ENCODE data around the gene HABP4. TPM values are rescaled to one million over a fixed set of nuclear protein-coding genes. Genes with fewer than 3 reads are reported as not detected.

The HABP4 gene
- total and polyA plus RNA-seq, 4 donors: 4.7 to 10.2 (median 8.2) TPM

- H3K27me3 ChIP-seq (ENCODE audit: control insufficient read depth in 3 of 3, insufficient read depth in 3 of 3, low read length in 2 of 3): peaks cover 0 to 6% (median 0%) of the 10 kb centered on the region in 3 donors
- no peaks in the 10 kb centered on the region for H3K9me3 ChIP-seq (ENCODE audit: control insufficient read depth in 4 of 4, insufficient read depth in 3 of 4, low read length in 3 of 4)
- no peak overlapping the region for H3K27ac ChIP-seq (ENCODE audit: low read depth in 1 of 2, low read length in 1 of 2)
- no peak for ATAC-seq (ENCODE audit: insufficient read depth, low FRiP score)
- DNase-seq: no peak
- 91 to 96% methylated on average over 8 of the region's 8 CpGs for WGBS, 2 donors
- no peak overlapping the region for H3K4me3 ChIP-seq
- TF ChIP-seq, protein P1, sequence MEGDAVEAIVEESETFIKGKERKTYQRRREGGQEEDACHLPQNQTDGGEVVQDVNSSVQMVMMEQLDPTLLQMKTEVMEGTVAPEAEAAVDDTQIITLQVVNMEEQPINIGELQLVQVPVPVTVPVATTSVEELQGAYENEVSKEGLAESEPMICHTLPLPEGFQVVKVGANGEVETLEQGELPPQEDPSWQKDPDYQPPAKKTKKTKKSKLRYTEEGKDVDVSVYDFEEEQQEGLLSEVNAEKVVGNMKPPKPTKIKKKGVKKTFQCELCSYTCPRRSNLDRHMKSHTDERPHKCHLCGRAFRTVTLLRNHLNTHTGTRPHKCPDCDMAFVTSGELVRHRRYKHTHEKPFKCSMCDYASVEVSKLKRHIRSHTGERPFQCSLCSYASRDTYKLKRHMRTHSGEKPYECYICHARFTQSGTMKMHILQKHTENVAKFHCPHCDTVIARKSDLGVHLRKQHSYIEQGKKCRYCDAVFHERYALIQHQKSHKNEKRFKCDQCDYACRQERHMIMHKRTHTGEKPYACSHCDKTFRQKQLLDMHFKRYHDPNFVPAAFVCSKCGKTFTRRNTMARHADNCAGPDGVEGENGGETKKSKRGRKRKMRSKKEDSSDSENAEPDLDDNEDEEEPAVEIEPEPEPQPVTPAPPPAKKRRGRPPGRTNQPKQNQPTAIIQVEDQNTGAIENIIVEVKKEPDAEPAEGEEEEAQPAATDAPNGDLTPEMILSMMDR (IDR thresholded peaks at IDR 0.05; ENCODE audit: control extremely low read depth, extremely low read depth): no peak
- no peak overlapping the region for H3K9ac ChIP-seq (ENCODE audit: insufficient read depth in 1 of 2, low read length in 2 of 2)
- peaks cover 0 to 6% (median 3%) of the 10 kb centered on the region in 4 donors for H3K36me3 ChIP-seq (ENCODE audit: control insufficient read depth in 4 of 4, insufficient read depth in 4 of 4, low read length in 4 of 4)
- peaks cover 0 to 3% (median 0%) of the 10 kb centered on the region in 5 donors for H3K4me1 ChIP-seq (ENCODE audit: control insufficient read depth in 5 of 5, insufficient read depth in 5 of 5, low read length in 5 of 5)
These were observed 8.3 kb downstream of the HABP4 start for GRCh38 chr9:96458226-96458625.

GRCh38 chr9:96459268-96460007 lies 9.5 kb downstream of the HABP4 start:
- 97 to 98% methylated on average over 7 of the region's 7 CpGs for WGBS, 2 donors
- Histone ChIP-seq H3K9ac (ENCODE audit: insufficient read depth in 1 of 2, low read length in 2 of 2) (no peak overlapping the region), H3K9me3 (ENCODE audit: control insufficient read depth in 4 of 4, insufficient read depth in 3 of 4, low read length in 3 of 4) (no peaks in the 10 kb centered on the region), H3K4me1 (ENCODE audit: control insufficient read depth in 5 of 5, insufficient read depth in 5 of 5, low read length in 5 of 5) (peaks cover 0 to 3% (median 0%) of the 10 kb centered on the region in 5 donors), H3K27ac (ENCODE audit: low read depth in 1 of 2, low read length in 1 of 2) (no peak overlapping the region), H3K4me3 (no peak overlapping the region), H3K27me3 (ENCODE audit: control insufficient read depth in 3 of 3, insufficient read depth in 3 of 3, low read length in 2 of 3) (peaks cover 0 to 6% (median 0%) of the 10 kb centered on the region in 3 donors), H3K36me3 (ENCODE audit: control insufficient read depth in 4 of 4, insufficient read depth in 4 of 4, low read length in 4 of 4) (peaks cover 0 to 6% (median 3%) of the 10 kb centered on the region in 4 donors)
- ATAC-seq (ENCODE audit: insufficient read depth, low FRiP score) (no peak), DNase-seq (no peak)
- TF ChIP-seq, protein P1 (IDR thresholded peaks at IDR 0.05; ENCODE audit: control extremely low read depth, extremely low read depth): no peak

DNA sequence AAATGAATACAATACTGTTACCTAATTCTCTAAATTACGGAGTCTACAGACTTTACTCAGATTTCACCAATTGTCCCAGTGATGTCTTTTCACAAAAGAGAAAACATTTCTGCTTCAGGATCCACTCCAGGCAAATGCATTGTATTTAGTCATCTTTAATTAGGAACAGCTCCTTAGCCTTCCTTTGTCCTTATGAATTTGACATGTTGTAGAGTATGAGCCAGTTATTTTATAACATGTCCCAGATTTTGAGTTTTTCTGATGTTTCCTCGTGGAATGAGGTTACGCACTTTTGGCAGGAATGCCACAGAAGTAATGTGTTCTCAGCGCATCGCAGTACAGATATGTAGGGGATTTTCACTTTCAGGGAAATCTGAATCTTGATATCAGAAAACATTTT lies 10.5 kb downstream of the HABP4 start:
- peaks cover 0 to 3% (median 0%) of the 10 kb centered on the region in 5 donors for H3K4me1 ChIP-seq (ENCODE audit: control insufficient read depth in 5 of 5, insufficient read depth in 5 of 5, low read length in 5 of 5)
- TF ChIP-seq, protein P1 (IDR thresholded peaks at IDR 0.05; ENCODE audit: control extremely low read depth, extremely low read depth): no peak
- H3K36me3 ChIP-seq (ENCODE audit: control insufficient read depth in 4 of 4, insufficient read depth in 4 of 4, low read length in 4 of 4): peaks cover 0 to 6% (median 3%) of the 10 kb centered on the region in 4 donors
- no peak overlapping the region for H3K4me3 ChIP-seq
- H3K27me3 ChIP-seq (ENCODE audit: control insufficient read depth in 3 of 3, insufficient read depth in 3 of 3, low read length in 2 of 3): peaks cover 0 to 6% (median 0%) of the 10 kb centered on the region in 3 donors
- H3K9me3 ChIP-seq (ENCODE audit: control insufficient read depth in 4 of 4, insufficient read depth in 3 of 4, low read length in 3 of 4): no peaks in the 10 kb centered on the region
- ATAC-seq (ENCODE audit: insufficient read depth, low FRiP score) (no peak), DNase-seq (peak in 1 of 3 donors; percentile 4)
- H3K9ac ChIP-seq (ENCODE audit: insufficient read depth in 1 of 2, low read length in 2 of 2): no peak overlapping the region
- 92 to 93% methylated on average over 5 of the region's 5 CpGs for WGBS, 2 donors
- no peak overlapping the region for H3K27ac ChIP-seq (ENCODE audit: low read depth in 1 of 2, low read length in 1 of 2)

Measured in lung (tissue), 12 donors.